IMR-90 (cell line): ENCODE measurements around the gene TOMM7. TPM values are rescaled to one million over a fixed set of nuclear protein-coding genes. Genes with fewer than 3 reads are reported as not detected.
"Not testable (repeated sequence)": the region's sequence is repeated elsewhere in the genome, so short reads cannot be mapped to it uniquely, and the experiment has no call there.

ENCODE experiments used
- ATAC-seq: fragments of 200-7000 bp; cut with Tn5 transposase; 2 replicates; pipeline ENCODE4 v1.9.1; 2020; ENCODE audit warnings: low read depth, mild to moderate bottlenecking, moderate library complexity
- BruUV-seq: library from RNA; stranded (reverse); fragments of 400-500 nt; replicated peaks from 2 replicates; lab custom pipeline; 2021; lab: Mats Ljungman, UMichigan
- CTCF ChIA-PET: fragments of 300-600 bp; formaldehyde crosslinking; extraction: SDS; loops from one replicate; lab custom pipeline; 2021; ENCODE audit warnings: antibody characterized with exemption; lab: Yijun Ruan, JAX
- POLR2A ChIA-PET: fragments of 300-600 bp; sonication (Branson Sonifier 250); formaldehyde crosslinking; loops from one replicate; lab custom pipeline; 2022; ENCODE audit warnings: antibody characterized with exemption; ENCODE audit not compliant: unreplicated experiment; lab: Charles Lee
- DNase-seq: peaks from one replicate; pipeline ENCODE4 v3.0.0; 2013
- H2AFZ ChIP-seq: replicated peaks from 2 replicates; pipeline ENCODE3; 2013; ENCODE audit warnings: low read length, mild to moderate bottlenecking; ENCODE audit not compliant: poor library complexity
- H2AK5ac ChIP-seq: 2 replicates; pipeline ENCODE4 v1.6.1; 2013; ENCODE audit warnings: low read depth, low read length, inconsistent platforms
- H2AK9ac ChIP-seq: replicated peaks from 2 replicates; pipeline ENCODE3; 2013; ENCODE audit warnings: mild to moderate bottlenecking, low read depth, low read length, moderate library complexity; ENCODE audit not compliant: poor library complexity
- H2BK120ac ChIP-seq: 2 replicates; pipeline ENCODE4 v1.6.1; 2013; ENCODE audit warnings: low read depth, low read length, inconsistent platforms
- H2BK15ac ChIP-seq: 3 replicates; pipeline ENCODE4 v1.6.1; 2013; ENCODE audit warnings: low read depth, low read length, inconsistent platforms
- H2BK20ac ChIP-seq: 2 replicates; pipeline ENCODE4 v1.6.1; 2013; ENCODE audit warnings: low read depth, mild to moderate bottlenecking, inconsistent platforms, low read length, moderate library complexity
- H2BK5ac ChIP-seq: 2 replicates; pipeline ENCODE4 v1.6.1; 2013; ENCODE audit warnings: mild to moderate bottlenecking, low read depth, low read length, inconsistent platforms; ENCODE audit not compliant: poor library complexity, severe bottlenecking
- H3K14ac ChIP-seq: replicated peaks from 2 replicates; pipeline ENCODE4 v1.6.1; 2013; ENCODE audit warnings: low read depth, low read length, inconsistent platforms
- H3K18ac ChIP-seq: 2 replicates; pipeline ENCODE4 v1.6.1; 2013; ENCODE audit warnings: low read depth, low read length, control low read depth
- H3K23ac ChIP-seq: 2 replicates; pipeline ENCODE4 v1.6.1; 2013; ENCODE audit warnings: low read depth, low read length, inconsistent platforms
- H3K27ac ChIP-seq: 2 replicates; pipeline ENCODE4 v1.5.1; 2013; ENCODE audit warnings: mild to moderate bottlenecking, control low read depth, low read length; ENCODE audit not compliant: insufficient read depth
- H3K27me3 ChIP-seq: 2 replicates; pipeline ENCODE4 v1.6.1; 2013; ENCODE audit warnings: low read length; ENCODE audit not compliant: control insufficient read depth, insufficient read depth
- H3K36me3 ChIP-seq: 2 replicates; pipeline ENCODE4 v1.6.1; 2013; ENCODE audit warnings: low read length, mixed read lengths; ENCODE audit not compliant: control insufficient read depth, insufficient read depth
- H3K4ac ChIP-seq: 2 replicates; pipeline ENCODE4 v1.6.1; 2013; ENCODE audit warnings: low read depth, low read length, inconsistent platforms
- H3K4me1 ChIP-seq: 2 replicates; pipeline ENCODE4 v1.6.1; 2013; ENCODE audit warnings: low read length, mixed read lengths; ENCODE audit not compliant: control insufficient read depth, insufficient read depth
- H3K4me2 ChIP-seq: 2 replicates; pipeline ENCODE4 v1.6.1; 2013; ENCODE audit warnings: low read depth, mild to moderate bottlenecking, control low read depth, low read length, moderate library complexity
- H3K4me3 ChIP-seq: 2 replicates; pipeline ENCODE4 v1.5.1; 2013; ENCODE audit warnings: low read depth, mild to moderate bottlenecking, control low read depth, low read length, moderate library complexity; ENCODE audit not compliant: insufficient read depth
- H3K56ac ChIP-seq: 2 replicates; pipeline ENCODE4 v1.6.1; 2013; ENCODE audit warnings: low read length, inconsistent platforms; ENCODE audit not compliant: insufficient read depth; ENCODE audit errors: extremely low read depth
- H3K79me1 ChIP-seq, 2 experiments: 2 replicates each; pipeline ENCODE4 v1.6.1; 2013; ENCODE audit warnings: low read length in 2 of 2, inconsistent platforms in 1 of 2, low read depth in 1 of 2
- H3K9ac ChIP-seq: 2 replicates; pipeline ENCODE4 v1.6.1; 2013; ENCODE audit warnings: low read depth, low read length, control low read depth
- H3K9me1 ChIP-seq: 2 replicates; pipeline ENCODE4 v1.6.1; 2013; ENCODE audit warnings: low read length, inconsistent platforms; ENCODE audit not compliant: insufficient read depth
- H3K9me3 ChIP-seq: 2 replicates; pipeline ENCODE4 v1.6.1; 2013; ENCODE audit warnings: low read length; ENCODE audit not compliant: control insufficient read depth, insufficient read depth
- H4K20me1 ChIP-seq: 2 replicates; pipeline ENCODE4 v1.6.1; 2013; ENCODE audit warnings: low read length, inconsistent platforms; ENCODE audit not compliant: insufficient read depth
- H4K5ac ChIP-seq: 2 replicates; pipeline ENCODE4 v1.6.1; 2013; ENCODE audit warnings: mild to moderate bottlenecking, low read depth, low read length, control low read depth
- H4K8ac ChIP-seq, 2 experiments: 2 replicates each; pipeline ENCODE4 v1.6.1; 2013; ENCODE audit warnings: low read depth in 2 of 2, low read length in 2 of 2, control low read depth in 1 of 2, inconsistent platforms in 1 of 2
- H4K91ac ChIP-seq: 2 replicates; pipeline ENCODE4 v1.6.1; 2013; ENCODE audit warnings: low read depth, low read length, inconsistent platforms; ENCODE audit not compliant: insufficient read depth
- BHLHE40 ChIP-seq: fragments of 150-350 bp; IDR thresholded peaks from 2 replicates; pipeline ENCODE4 v1.6.1; 2016; ENCODE audit warnings: mild to moderate bottlenecking, low read depth, low read length
- CEBPB ChIP-seq: IDR thresholded peaks from 2 replicates; pipeline ENCODE4 v1.6.1; 2012; ENCODE audit warnings: low read depth, low read length, improper control_type of control experiment
- CHD1 ChIP-seq: IDR thresholded peaks from 2 replicates; pipeline ENCODE4 v1.6.1; 2012; ENCODE audit warnings: low read depth, low read length, improper control_type of control experiment
- FOS ChIP-seq: fragments of 150-350 bp; IDR thresholded peaks from 2 replicates; pipeline ENCODE4 v1.6.1; 2016; ENCODE audit warnings: low read depth, low read length
- MAFK ChIP-seq: IDR thresholded peaks from 2 replicates; pipeline ENCODE4 v1.6.1; 2012; ENCODE audit warnings: low read depth, low read length, improper control_type of control experiment
- MAZ ChIP-seq: IDR thresholded peaks from 2 replicates; pipeline ENCODE4 v1.6.1; 2012; ENCODE audit warnings: low read depth, mild to moderate bottlenecking, low read length, improper control_type of control experiment, moderate library complexity, borderline replicate concordance
- NFE2L2 ChIP-seq: fragments of 150-350 bp; IDR thresholded peaks from 2 replicates; pipeline ENCODE4 v1.6.1; 2016; ENCODE audit warnings: low read depth, mild to moderate bottlenecking, low read length
- POLR2A ChIP-seq: IDR thresholded peaks from 2 replicates; pipeline ENCODE4 v1.6.1; 2012; ENCODE audit warnings: mild to moderate bottlenecking, low read depth, low read length
- RCOR1 ChIP-seq: IDR thresholded peaks from 2 replicates; pipeline ENCODE4 v1.6.1; 2012; ENCODE audit warnings: mild to moderate bottlenecking, low read length, improper control_type of control experiment; ENCODE audit not compliant: insufficient replicate concordance
- RFX5 ChIP-seq: IDR thresholded peaks from 2 replicates; pipeline ENCODE4 v1.8.0; 2012; ENCODE audit warnings: low read depth, mild to moderate bottlenecking, low read length, moderate library complexity
- SMC3 ChIP-seq: fragments of 150-350 bp; IDR thresholded peaks from 2 replicates; pipeline ENCODE4 v1.6.1; 2016; ENCODE audit warnings: low read depth, mild to moderate bottlenecking, antibody characterized with exemption, low read length, moderate library complexity
- WGBS, 2 experiments: methylation state at CpG; one replicate each; pipeline versions ENCODE4 v1.1.5 to v1.1.7; 2013; ENCODE audit warnings: missing lambda C conversion rate in 2 of 2; ENCODE audit not compliant: insufficient read length in 1 of 2; ENCODE audit errors: extremely low coverage in 2 of 2; 5-methylcytosine and 5-hydroxymethylcytosine counted together
- dilution Hi-C: fragments of 300-500 bp; cut with HindIII; formaldehyde crosslinking; loops from one replicate; pipeline ENCODE4 v1.14.3; 2018; ENCODE audit warnings: low sequenced_read_pairs; ENCODE audit not compliant: unreplicated experiment
- in situ Hi-C: fragments of 300-500 bp; cut with MboI; formaldehyde crosslinking; loops from 3 replicates; pipeline ENCODE4 v1.14.3; 2019; ENCODE audit warnings: low sequenced_read_pairs, inconsistent platforms, mixed read lengths
- intact Hi-C: fragments of 100-400 bp; cut with micrococcal nuclease; formaldehyde crosslinking; loops from 2 replicates; pipeline ENCODE4 v1.10.0; 2022
- polyA plus RNA-seq, 3 experiments: library from polyadenylated mRNA; depleted of rRNA; stranded (reverse); fragments of >200 nt; gene quantifications; 2 replicates each; pipeline ENCODE4 v1.2.3, GENCODE V29; 2012; ENCODE audit warnings: low replicate concordance in 1 of 3
- total RNA-seq: library from RNA; depleted of rRNA; stranded (reverse); fragments of >200 nt; gene quantifications from 2 replicates; pipeline ENCODE4 v1.2.3, GENCODE V29; 2012

Gene TOMM7
- total and polyA plus RNA-seq, 2 of the 4 experiments (the other 2 are of a cell fraction), result 67.2 to 727 TPM

DNA sequence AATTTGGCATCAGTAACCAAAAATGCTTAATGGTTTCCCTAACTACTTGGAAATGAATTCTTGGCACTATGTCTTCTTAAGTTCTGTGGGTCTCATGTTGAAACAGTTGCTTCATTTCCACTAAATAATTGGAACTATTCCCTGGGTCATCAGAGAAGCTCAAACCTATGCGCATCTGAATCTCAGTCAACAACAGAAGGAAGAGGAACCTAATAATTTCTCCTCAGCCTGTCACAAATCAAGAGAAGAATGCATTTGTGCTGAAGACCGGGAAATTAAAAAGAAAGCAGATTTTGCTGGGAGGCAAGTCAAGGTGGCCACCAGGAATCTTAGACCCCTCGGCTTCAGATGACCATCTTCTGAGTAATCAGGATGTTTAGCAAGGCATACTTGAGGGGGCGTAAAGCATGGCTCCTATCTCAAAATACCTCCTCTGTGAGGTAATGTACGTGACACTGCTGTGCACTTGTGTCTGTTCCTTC is 41.4 kb downstream of the TOMM7 start:
- no CpG with 5 or more reads among the region's 5 CpGs for WGBS, 2 experiments
- peak; percentile 87 for ATAC-seq
- POLR2A ChIA-PET, result interaction anchor here (1.1 kb wide), 1 partner anchor 54 kb away, joined by 4 read pairs; the partner anchor contains the start of gene IL6

DNA sequence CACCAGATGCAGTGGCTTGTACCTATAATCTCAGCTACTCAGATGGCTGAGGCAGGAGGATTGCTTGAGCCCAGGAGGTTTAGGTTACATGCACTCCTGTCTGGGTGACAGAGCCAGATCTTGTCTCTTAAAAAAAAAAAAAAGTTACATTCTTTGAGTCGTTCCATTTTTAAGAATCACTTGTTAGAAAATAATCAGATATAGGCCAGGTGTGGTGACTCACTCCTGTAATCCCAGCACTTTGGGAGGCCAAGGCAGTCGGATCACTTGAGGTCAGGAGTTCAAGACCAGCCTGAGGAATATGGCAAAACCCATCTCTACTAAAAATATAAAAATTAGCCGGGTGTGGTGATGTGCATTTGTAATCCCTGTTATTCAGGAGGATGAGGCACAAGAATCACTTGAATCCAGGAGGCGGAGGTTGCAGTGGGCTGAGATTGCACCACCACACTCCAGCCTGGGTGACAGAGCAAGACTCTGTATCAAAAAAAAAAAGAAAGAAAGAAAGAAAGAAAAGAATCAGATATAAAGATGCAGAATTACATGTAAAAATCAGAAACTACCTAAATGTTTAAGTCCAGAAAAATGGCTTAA is 42.8 kb downstream of the TOMM7 start:
- Histone ChIP-seq H2BK20ac (peak overlapping the region; percentile 85; the same call in 1 of the 2 replicates), H3K14ac (peak overlapping the region; percentile 57), H4K8ac (peak overlapping the region; percentile 52 to 57; a peak in 3 of 4 replicates), H2BK120ac (peak overlapping the region; percentile 89), H2BK5ac (peak overlapping the region; percentile 98), H3K56ac (0 out of 2 replicates have a peak overlapping the region, but pooled peaks have one; percentile 19), H2AK5ac (0 out of 2 replicates have a peak overlapping the region, but pooled peaks have one; percentile 26), H2BK15ac (peak overlapping the region; percentile 29; the same call in 1 of the 3 replicates), H3K18ac (peak overlapping the region; percentile 79; the same call in 1 of the 2 replicates), H3K27ac (peak overlapping the region; percentile 37; the same call in 1 of the 2 replicates), H3K9me1 (peaks cover 13% of the 10 kb centered on the region), H3K4ac (peak overlapping the region; percentile 68; the same call in 1 of the 2 replicates), H4K91ac (peak overlapping the region; percentile 68)
- H3K36me3 ChIP-seq, H3K79me1 ChIP-seq, ATAC-seq, H4K5ac ChIP-seq, H3K4me1 ChIP-seq, H3K9ac ChIP-seq, H3K4me2 ChIP-seq, H2AK9ac ChIP-seq, CTCF ChIA-PET, in situ Hi-C loops, H3K23ac ChIP-seq, H3K9me3 ChIP-seq, BruUV-seq, H4K20me1 ChIP-seq, H3K4me3 ChIP-seq, H3K27me3 ChIP-seq, dilution Hi-C loops, H2AFZ ChIP-seq: not testable (repeated sequence)
- WGBS, 2 experiments, result no CpG with 5 or more reads among the region's 4 CpGs
- POLR2A ChIA-PET, result interaction anchor here (1.2 kb wide), 1 partner anchor 53 kb away, joined by 4 read pairs; the partner anchor contains the start of gene IL6
- intact Hi-C loops, result loop anchor here (5.0 kb wide), 1 partner anchor 38 kb away; no protein-coding TSS in a partner anchor
- DNase-seq, result peak; percentile 22

More for the DNA sequence above, 41.4 kb downstream of the TOMM7 start:
- H3K79me1 ChIP-seq, result peaks cover 0 to 9% of the 10 kb centered on the region in 2 experiments; a peak in 1 of 4 replicates
- peak overlapping the region; percentile 100 for H2BK120ac ChIP-seq
- TF ChIP-seq RCOR1 (peak; percentile 93), NFE2L2 (no peak), SMC3 (no peak; the same call in 1 of the 2 replicates), CHD1 (no peak), MAZ (no peak), POLR2A (no peak), CEBPB (peak; percentile 83), FOS (peak; percentile 77), RFX5 (no peak), MAFK (no peak), BHLHE40 (peak; percentile 67; the same call in 1 of the 2 replicates)
- H3K4me3 ChIP-seq, result no peak overlapping the region; the same call in 1 of the 2 replicates
- H3K9ac ChIP-seq, result no peak overlapping the region; the same call in 1 of the 2 replicates
- peak overlapping the region; percentile 97 for H3K23ac ChIP-seq
- in situ Hi-C loops, result no loop called here
- peak; percentile 97 for DNase-seq
- H3K56ac ChIP-seq, result peak overlapping the region; percentile 94
- peaks cover 9% of the 10 kb centered on the region for H3K4me1 ChIP-seq
- peaks cover 13% of the 10 kb centered on the region for H3K9me1 ChIP-seq
- BruUV-seq, result no TSS peak
- H3K36me3 ChIP-seq, result no peaks in the 10 kb centered on the region
- H2BK15ac ChIP-seq, result peak overlapping the region; percentile 8
- no peaks in the 10 kb centered on the region for H3K27me3 ChIP-seq
- H4K20me1 ChIP-seq, result no peaks in the 10 kb centered on the region
- dilution Hi-C loops, result no loop called here
- CTCF ChIA-PET, result interaction anchor here (1.9 to 2.4 kb wide), 3 partner anchors 9 to 274 kb away, joined by 6 to 10 read pairs (median 7); no protein-coding TSS in a partner anchor
- intact Hi-C loops, result loop anchor here (1.0 kb wide), 1 partner anchor 221 kb away; no protein-coding TSS in a partner anchor
- H3K27ac ChIP-seq, result peak overlapping the region; percentile 98
- peak overlapping the region; percentile 5; the same call in 1 of the 2 replicates for H4K5ac ChIP-seq
- H3K4me2 ChIP-seq, result peak overlapping the region; percentile 56; the same call in 1 of the 2 replicates
- peak overlapping the region; percentile 99 for H4K91ac ChIP-seq
- peak overlapping the region; percentile 36 to 95 for H4K8ac ChIP-seq
- H2AK5ac ChIP-seq, result peak overlapping the region; percentile 63; the same call in 1 of the 2 replicates
- peak overlapping the region; percentile 100 for H2BK20ac ChIP-seq
- H3K9me3 ChIP-seq, result no peaks in the 10 kb centered on the region
- H2AK9ac ChIP-seq, result no peak overlapping the region
- H3K18ac ChIP-seq, result peak overlapping the region; percentile 89; the same call in 1 of the 2 replicates
- H3K14ac ChIP-seq, result peak overlapping the region; percentile 82
- peak overlapping the region; percentile 69 for H2AFZ ChIP-seq
- H3K4ac ChIP-seq, result peak overlapping the region; percentile 92; the same call in 1 of the 2 replicates
- peak overlapping the region; percentile 98 for H2BK5ac ChIP-seq
